ENCODE measurements around the gene AMELX. TPM values are rescaled to one million over a fixed set of nuclear protein-coding genes. Genes with fewer than 3 reads are reported as not detected.
A peak's percentile ranks its signal among the peaks of the same experiment; 100 is the strongest.

The AMELX gene
- total and polyA plus RNA-seq, 2 experiments from 2014 or later, result not detected

DNA sequence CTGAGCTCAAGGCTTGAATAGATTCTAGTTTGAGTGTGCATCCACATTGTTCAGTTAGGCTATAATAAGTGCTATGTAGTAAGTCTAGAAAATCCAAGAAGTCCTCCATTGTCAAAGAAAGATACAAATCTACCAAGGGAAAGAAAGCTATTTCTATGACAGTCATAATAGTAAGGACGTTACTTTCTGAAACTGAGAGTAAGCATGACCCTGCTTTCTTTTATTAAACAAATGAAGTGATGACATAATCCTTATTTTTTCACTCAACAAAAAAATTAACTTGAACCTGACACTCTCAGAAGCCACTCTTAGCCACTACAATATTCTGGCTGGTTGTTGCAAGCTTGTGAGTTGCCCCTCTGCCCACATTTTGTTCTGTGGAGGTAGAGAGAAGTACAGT lies 33.8 kb upstream of the AMELX start:
- H3K9me3 ChIP-seq (ENCODE audit: low read depth), result no peaks in the 10 kb centered on the region
- H3K4me3 ChIP-seq, result no peak overlapping the region
- TF ChIP-seq, protein P1, sequence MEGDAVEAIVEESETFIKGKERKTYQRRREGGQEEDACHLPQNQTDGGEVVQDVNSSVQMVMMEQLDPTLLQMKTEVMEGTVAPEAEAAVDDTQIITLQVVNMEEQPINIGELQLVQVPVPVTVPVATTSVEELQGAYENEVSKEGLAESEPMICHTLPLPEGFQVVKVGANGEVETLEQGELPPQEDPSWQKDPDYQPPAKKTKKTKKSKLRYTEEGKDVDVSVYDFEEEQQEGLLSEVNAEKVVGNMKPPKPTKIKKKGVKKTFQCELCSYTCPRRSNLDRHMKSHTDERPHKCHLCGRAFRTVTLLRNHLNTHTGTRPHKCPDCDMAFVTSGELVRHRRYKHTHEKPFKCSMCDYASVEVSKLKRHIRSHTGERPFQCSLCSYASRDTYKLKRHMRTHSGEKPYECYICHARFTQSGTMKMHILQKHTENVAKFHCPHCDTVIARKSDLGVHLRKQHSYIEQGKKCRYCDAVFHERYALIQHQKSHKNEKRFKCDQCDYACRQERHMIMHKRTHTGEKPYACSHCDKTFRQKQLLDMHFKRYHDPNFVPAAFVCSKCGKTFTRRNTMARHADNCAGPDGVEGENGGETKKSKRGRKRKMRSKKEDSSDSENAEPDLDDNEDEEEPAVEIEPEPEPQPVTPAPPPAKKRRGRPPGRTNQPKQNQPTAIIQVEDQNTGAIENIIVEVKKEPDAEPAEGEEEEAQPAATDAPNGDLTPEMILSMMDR (IDR thresholded peaks at IDR 0.05; ENCODE audit: low read depth, low read length), result no peak
- no peaks in the 10 kb centered on the region for H3K27me3 ChIP-seq
- H3K27ac ChIP-seq, result no peak overlapping the region
- no peaks in the 10 kb centered on the region for H3K36me3 ChIP-seq
- no peak for DNase-seq (ENCODE audit: low read depth in 1 of 2, low spot score in 1 of 2)
- H3K4me1 ChIP-seq (ENCODE audit: low read depth), result peaks cover 7% of the 10 kb centered on the region

DNA sequence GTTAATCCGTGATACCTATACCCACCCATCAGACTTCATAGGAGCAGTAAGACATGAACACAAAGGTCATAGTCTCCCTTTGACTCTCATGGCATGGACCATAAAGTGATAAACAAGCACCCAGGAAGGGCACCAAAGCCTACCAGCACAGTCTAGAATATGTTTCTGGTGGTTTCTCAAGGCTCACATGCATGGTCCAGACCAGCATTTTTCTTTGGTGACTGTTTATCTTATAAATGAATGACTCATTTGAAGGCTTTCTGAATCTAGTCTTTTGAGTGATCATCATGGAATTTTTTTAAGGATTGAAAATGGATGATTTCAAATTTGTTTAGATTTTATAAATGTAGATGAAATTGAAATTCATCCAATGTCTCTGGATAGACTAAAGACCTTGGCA lies 32.0 kb upstream of the AMELX start:
- H3K27me3 ChIP-seq, result no peaks in the 10 kb centered on the region
- peak in 1 of 2 donors; percentile 45 for DNase-seq (ENCODE audit: low read depth in 1 of 2, low spot score in 1 of 2)
- TF ChIP-seq, protein P1 (IDR thresholded peaks at IDR 0.05; ENCODE audit: low read depth, low read length), result no peak
- no peaks in the 10 kb centered on the region for H3K9me3 ChIP-seq (ENCODE audit: low read depth)
- H3K27ac ChIP-seq, result no peak overlapping the region
- no peaks in the 10 kb centered on the region for H3K4me1 ChIP-seq (ENCODE audit: low read depth)
- H3K36me3 ChIP-seq, result no peaks in the 10 kb centered on the region
- no peak overlapping the region for H3K4me3 ChIP-seq

DNA sequence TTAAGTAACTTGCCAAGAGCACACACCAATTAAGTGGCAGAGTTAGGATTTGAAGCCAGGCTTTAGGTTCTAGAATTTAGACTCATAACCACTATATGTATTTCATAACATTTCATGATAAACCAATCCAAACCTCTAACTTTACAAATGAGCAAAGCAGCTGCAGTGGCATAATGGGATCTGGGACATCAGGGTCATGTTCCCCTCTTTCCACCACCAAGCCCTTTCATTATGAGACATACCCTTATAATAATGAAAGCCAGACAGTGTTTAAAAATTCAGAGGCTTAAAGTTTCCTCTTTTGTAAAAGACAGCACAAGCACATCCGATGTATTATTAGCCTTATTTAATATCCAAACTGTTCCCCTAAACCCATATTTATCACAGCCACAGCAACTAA lies 28.3 kb upstream of the AMELX start:
- TF ChIP-seq, protein P1 (IDR thresholded peaks at IDR 0.05; ENCODE audit: low read depth, low read length), result no peak
- Histone ChIP-seq H3K27me3 (no peaks in the 10 kb centered on the region), H3K27ac (no peak overlapping the region), H3K4me3 (no peak overlapping the region), H3K9me3 (ENCODE audit: low read depth) (no peaks in the 10 kb centered on the region), H3K36me3 (no peaks in the 10 kb centered on the region), H3K4me1 (ENCODE audit: low read depth) (no peaks in the 10 kb centered on the region)
- DNase-seq (ENCODE audit: low read depth in 1 of 2, low spot score in 1 of 2), result no peak

DNA sequence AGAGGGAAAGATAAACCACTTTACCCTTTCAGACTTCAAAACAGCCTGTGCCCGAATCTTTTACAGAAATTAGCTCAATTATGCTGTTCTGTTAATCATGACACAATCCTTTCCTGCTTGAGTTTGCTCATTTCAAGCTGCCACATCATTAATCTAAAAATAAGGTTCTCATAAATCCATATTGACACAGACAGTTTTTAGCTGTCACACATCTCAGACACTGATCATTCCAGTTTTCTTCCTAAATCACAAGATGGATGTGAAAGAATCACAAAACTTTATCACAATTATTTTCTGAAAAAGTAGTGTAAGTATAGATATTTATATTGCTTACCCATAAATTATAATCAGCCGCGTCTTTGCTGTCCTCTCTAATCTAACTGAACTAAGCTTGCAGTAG lies 27.9 kb upstream of the AMELX start:
- no peak overlapping the region for H3K27ac ChIP-seq
- H3K36me3 ChIP-seq, result no peaks in the 10 kb centered on the region
- H3K4me3 ChIP-seq, result no peak overlapping the region
- H3K9me3 ChIP-seq (ENCODE audit: low read depth), result no peaks in the 10 kb centered on the region
- H3K27me3 ChIP-seq, result no peaks in the 10 kb centered on the region
- no peaks in the 10 kb centered on the region for H3K4me1 ChIP-seq (ENCODE audit: low read depth)
- no peak for DNase-seq (ENCODE audit: low read depth in 1 of 2, low spot score in 1 of 2)
- TF ChIP-seq, protein P1 (IDR thresholded peaks at IDR 0.05; ENCODE audit: low read depth, low read length), result no peak

DNA sequence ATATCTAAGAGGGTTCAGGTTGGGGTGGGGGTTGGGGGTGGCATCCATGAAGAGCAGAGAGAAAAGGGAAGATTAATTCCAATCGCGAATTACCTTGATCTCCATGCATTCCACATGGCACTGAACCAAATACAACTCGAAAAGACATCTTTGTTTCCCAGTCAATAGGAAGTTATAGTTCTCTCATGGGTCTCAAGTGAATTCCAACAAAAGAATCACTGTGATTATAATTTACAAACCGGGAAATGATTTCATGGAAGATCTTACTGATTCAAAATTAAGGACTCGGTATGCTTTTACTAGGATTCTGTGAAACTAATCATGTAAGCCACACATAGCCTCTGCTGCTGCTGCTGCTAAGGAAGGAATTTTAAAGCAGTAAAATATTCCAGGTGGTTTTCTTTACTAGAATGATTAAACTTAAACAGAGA lies 26.6 kb upstream of the AMELX start:
- H3K36me3 ChIP-seq, result no peaks in the 10 kb centered on the region
- TF ChIP-seq, protein P1 (IDR thresholded peaks at IDR 0.05; ENCODE audit: low read depth, low read length), result no peak
- no peak overlapping the region for H3K27ac ChIP-seq
- no peaks in the 10 kb centered on the region for H3K4me1 ChIP-seq (ENCODE audit: low read depth)
- no peaks in the 10 kb centered on the region for H3K9me3 ChIP-seq (ENCODE audit: low read depth)
- H3K27me3 ChIP-seq, result no peaks in the 10 kb centered on the region
- no peak for DNase-seq (ENCODE audit: low read depth in 1 of 2, low spot score in 1 of 2)
- no peak overlapping the region for H3K4me3 ChIP-seq

DNA sequence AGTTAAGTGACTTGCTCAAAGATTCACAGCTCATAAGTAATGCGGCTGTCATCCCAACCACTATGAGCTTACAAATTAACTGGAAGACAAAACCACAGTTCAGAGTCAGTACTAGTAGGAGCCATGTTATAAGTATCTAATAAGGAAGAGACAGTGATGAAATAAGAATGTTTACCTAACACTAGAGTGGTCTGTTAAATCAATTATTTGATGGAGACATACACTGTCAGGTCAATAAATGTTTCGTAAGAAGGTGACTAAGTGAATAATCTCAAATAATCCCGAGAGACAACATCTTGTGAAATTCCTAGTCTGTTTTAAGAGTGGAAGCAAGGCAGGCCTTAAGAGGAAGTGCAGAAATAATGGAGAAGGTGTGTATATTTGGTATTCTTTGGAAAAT lies 25.8 kb upstream of the AMELX start:
- Histone ChIP-seq H3K36me3 (no peaks in the 10 kb centered on the region), H3K27me3 (no peaks in the 10 kb centered on the region), H3K9me3 (ENCODE audit: low read depth) (no peaks in the 10 kb centered on the region), H3K4me1 (ENCODE audit: low read depth) (no peaks in the 10 kb centered on the region), H3K4me3 (no peak overlapping the region), H3K27ac (no peak overlapping the region)
- peak in 1 of 2 donors; percentile 36 for DNase-seq (ENCODE audit: low read depth in 1 of 2, low spot score in 1 of 2)
- TF ChIP-seq, protein P1 (IDR thresholded peaks at IDR 0.05; ENCODE audit: low read depth, low read length), result no peak
